GF-D8 (cell line): Measurements from ENCODE around the gene ZSWIM4.
"Not testable (repeated sequence)": the region's sequence is repeated elsewhere in the genome, so short reads cannot be mapped to it uniquely, and the experiment has no call there.

Experiments used
- DNase-seq: peaks from one replicate; lab custom pipeline; 2025; lab: John Stamatoyannopoulos, UW

The ZSWIM4 gene

GRCh38 chr19:13778398-13778797 lies 16.8 kb upstream of the ZSWIM4 start:
- DNase-seq = no peak

GRCh38 chr19:13778847-13779246 lies 16.4 kb upstream of the ZSWIM4 start:
- no peak for DNase-seq

- DNase-seq = not testable (repeated sequence)
These were observed 15.4 kb upstream of the ZSWIM4 start for GRCh38 chr19:13779794-13780193.

GRCh38 chr19:13781547-13781946 lies 13.7 kb upstream of the ZSWIM4 start:
- DNase-seq = no peak

GRCh38 chr19:13782537-13782936 lies 12.7 kb upstream of the ZSWIM4 start:
- DNase-seq = no peak

GRCh38 chr19:13783565-13784500 lies 11.4 kb upstream of the ZSWIM4 start:
- DNase-seq = no peak

- peak; percentile 42 for DNase-seq
These were observed 10.4 kb upstream of the ZSWIM4 start for GRCh38 chr19:13784731-13785452.

- peak; percentile 65 for DNase-seq
These were observed 6.3 kb upstream of the ZSWIM4 start for GRCh38 chr19:13788991-13789390.

GRCh38 chr19:13790354-13790753 lies 4.9 kb upstream of the ZSWIM4 start:
- DNase-seq = peak; percentile 83

GRCh38 chr19:13793317-13793716 lies 1.9 kb upstream of the ZSWIM4 start:
- not testable (repeated sequence) for DNase-seq

GRCh38 chr19:13794398-13794756 lies 866 bp upstream of the ZSWIM4 start:
- no peak for DNase-seq

GRCh38 chr19:13795595-13796300 lies 505 bp downstream of the ZSWIM4 start:
- DNase-seq = no peak

- DNase-seq = no peak
These were observed 1.2 kb downstream of the ZSWIM4 start for GRCh38 chr19:13796301-13797057.

- DNase-seq = no peak
These were observed 1.8 kb downstream of the ZSWIM4 start for GRCh38 chr19:13797058-13797440.

- no peak for DNase-seq
These were observed 2.6 kb downstream of the ZSWIM4 start for GRCh38 chr19:13797870-13798269.

GRCh38 chr19:13799669-13800068 lies 4.4 kb downstream of the ZSWIM4 start:
- no peak for DNase-seq

GRCh38 chr19:13803038-13803437 lies 7.8 kb downstream of the ZSWIM4 start:
- no peak for DNase-seq

GRCh38 chr19:13804830-13805683 lies 9.8 kb downstream of the ZSWIM4 start:
- no peak for DNase-seq

GRCh38 chr19:13806728-13807127 lies 11.5 kb downstream of the ZSWIM4 start:
- no peak for DNase-seq

- no peak for DNase-seq
These were observed 12.3 kb downstream of the ZSWIM4 start for GRCh38 chr19:13807421-13808021.
